Hematopoietic multipotent progenitor cell treated with erythropoietin and hydrocortisone succinate and interleukin-3 and kit ligand, for 17 days (in vitro differentiated cells): ENCODE measurements around the gene SPINK7.

Experiments
- DNase-seq: peaks from one replicate; pipeline ENCODE4 v3.0.0-alpha.2; 2015; ENCODE audit warnings: low spot score

SPINK7 gene

GRCh38 chr5:148343603-148344487 lies 31.6 kb downstream of the SPINK7 start:
- peak; percentile 50 for DNase-seq

DNA sequence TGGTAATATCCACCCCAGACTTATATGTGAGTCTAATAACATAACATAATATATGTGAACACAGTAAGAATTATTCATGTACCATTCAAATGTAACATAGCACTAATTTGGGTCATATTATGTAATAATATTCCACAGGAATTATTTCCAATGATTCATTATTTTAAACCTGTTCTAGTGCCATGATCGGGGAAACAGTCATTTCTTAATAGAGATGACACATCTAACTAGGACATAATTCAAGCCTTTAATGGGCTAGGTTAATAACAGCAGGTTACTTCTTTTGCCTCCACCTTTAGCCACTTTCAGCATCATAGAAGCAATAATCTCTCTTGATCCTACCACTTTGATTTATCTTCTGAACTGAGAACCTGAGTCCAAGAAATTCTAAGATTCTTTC lies 35.5 kb downstream of the SPINK7 start:
- no peak for DNase-seq

GRCh38 chr5:148352696-148353095 lies 40.5 kb downstream of the SPINK7 start:
- no peak for DNase-seq

DNA sequence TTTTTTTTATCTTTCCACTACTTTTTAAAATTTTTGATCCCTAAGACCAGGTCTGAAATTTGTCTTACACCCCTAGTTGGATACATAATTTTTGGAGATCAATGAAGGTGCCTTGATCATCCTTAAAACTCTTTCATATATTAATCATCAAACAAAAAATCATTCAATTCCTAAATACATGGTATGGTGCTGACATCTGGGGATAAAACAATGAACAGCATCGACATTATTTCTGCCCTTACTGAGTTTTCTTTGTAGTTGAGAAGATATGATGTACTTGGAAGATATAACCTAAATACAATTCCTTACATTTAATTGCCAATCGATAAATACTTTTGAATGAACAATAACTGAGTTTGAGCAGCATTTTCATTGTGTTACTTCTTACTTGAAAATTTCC lies 41.4 kb downstream of the SPINK7 start:
- DNase-seq = peak; percentile 14

GRCh38 chr5:148364343-148364742 lies 52.1 kb downstream of the SPINK7 start:
- DNase-seq = no peak
